HFF-Myc (cell line): ENCODE measurements around the gene CBX5.
"Not testable (repeated sequence)": the region's sequence is repeated elsewhere in the genome, so short reads cannot be mapped to it uniquely, and the experiment has no call there.

Source experiments
- DNase-seq: peaks from one replicate; pipeline ENCODE4 v3.0.0-alpha.2; 2011; ENCODE audit warnings: low read depth; ENCODE audit errors: extremely low read depth
- H3K4me3 ChIP-seq: replicated peaks from 2 replicates; pipeline ENCODE4 v1.5.1; 2011; ENCODE audit warnings: low read depth, mild to moderate bottlenecking, control low read depth, low read length
- TF ChIP-seq, protein P1 (sequence below): IDR thresholded peaks from 2 replicates; pipeline ENCODE4 v1.5.1; 2012; ENCODE audit warnings: mild to moderate bottlenecking, low read depth, low read length, control low read depth; ENCODE audit errors: missing control alignments

Gene CBX5

DNA sequence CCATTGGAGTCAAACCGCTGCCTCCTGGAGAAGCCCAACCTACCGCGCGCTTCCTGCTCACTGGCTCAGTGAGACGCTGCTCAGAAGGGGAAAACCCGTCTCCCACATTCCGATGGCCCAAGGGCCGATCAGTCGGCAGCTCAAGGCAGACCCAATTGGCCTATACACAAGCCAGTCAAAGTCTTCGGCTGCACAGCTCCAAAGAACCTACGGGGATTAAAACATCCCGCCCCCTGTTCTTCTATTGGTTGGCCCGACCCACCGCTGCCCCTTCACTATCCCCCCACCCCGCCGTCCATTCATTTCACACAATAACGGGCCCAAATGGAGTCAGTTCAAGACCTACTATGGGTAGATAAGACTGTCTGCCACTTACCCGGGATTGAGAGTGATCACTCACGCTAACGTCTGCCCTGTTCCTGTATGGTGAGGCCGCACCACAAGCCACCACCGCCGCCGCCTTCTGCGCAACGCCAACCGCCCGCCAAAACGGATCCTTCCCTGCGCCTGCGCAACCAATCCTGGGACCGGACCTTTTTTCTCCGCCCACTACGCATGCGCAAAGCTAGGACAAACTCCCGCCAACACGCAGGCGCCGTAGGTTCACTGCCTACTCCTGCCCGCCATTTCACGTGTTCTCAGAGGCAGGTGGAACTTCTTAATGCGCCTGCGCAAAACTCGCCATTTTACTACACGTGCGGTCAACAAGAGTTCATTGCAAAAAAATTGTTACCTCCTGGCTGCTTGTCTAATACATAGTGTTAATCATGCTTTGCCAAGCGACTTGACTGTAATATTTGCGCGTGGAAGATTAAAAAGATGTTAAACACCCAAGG lies at the start of gene CBX5:
Gene CBX5 (minus strand): TSS at position 491 of the 836 bp plus-strand sequence. CDS start 22,472 bp downstream, outside the sequence.
- H3K4me3 ChIP-seq, result peak within 1 kb of the TSS; percentile 85
- TF ChIP-seq, protein P1, sequence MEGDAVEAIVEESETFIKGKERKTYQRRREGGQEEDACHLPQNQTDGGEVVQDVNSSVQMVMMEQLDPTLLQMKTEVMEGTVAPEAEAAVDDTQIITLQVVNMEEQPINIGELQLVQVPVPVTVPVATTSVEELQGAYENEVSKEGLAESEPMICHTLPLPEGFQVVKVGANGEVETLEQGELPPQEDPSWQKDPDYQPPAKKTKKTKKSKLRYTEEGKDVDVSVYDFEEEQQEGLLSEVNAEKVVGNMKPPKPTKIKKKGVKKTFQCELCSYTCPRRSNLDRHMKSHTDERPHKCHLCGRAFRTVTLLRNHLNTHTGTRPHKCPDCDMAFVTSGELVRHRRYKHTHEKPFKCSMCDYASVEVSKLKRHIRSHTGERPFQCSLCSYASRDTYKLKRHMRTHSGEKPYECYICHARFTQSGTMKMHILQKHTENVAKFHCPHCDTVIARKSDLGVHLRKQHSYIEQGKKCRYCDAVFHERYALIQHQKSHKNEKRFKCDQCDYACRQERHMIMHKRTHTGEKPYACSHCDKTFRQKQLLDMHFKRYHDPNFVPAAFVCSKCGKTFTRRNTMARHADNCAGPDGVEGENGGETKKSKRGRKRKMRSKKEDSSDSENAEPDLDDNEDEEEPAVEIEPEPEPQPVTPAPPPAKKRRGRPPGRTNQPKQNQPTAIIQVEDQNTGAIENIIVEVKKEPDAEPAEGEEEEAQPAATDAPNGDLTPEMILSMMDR, result no peak
- peak; percentile 99 for DNase-seq

DNA sequence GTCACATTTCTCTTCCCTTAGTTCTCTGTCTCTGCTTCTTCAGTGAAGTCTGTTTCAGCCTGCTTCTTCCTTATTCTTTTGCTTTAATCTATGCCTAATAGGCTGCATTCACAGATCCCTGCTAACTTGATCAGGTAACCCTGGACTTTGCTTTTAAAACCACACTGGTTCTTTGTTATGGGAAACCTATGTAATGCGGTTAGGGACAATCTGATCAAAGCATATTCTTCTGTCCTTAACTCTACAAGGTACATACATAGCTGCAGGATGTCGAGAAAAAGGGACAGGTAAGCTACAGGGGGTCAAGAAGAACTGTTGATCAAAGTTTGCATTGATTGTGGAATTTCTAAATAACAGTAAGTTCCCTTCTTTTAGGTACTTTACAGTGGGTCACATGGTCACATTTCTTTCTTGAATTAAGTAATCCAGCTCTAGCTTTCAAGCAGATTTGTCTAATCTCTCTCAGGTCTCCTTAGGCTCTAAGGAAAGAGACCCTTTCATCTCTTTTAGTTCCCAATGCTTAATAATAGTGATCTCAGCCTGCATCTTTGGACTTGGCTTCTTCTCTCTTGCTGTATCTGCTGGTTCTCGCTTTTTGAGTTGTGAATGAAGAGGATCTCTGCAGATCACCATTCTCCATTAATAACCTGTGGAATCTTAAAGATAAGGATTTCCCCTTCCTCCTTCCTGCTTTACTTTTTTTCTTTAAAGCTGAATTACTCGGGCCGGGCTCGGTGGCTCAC lies 48.8 kb upstream of the CBX5 start:
- DNase-seq, result no peak
- no peak overlapping the region for H3K4me3 ChIP-seq
- TF ChIP-seq, protein P1, result no peak

DNA sequence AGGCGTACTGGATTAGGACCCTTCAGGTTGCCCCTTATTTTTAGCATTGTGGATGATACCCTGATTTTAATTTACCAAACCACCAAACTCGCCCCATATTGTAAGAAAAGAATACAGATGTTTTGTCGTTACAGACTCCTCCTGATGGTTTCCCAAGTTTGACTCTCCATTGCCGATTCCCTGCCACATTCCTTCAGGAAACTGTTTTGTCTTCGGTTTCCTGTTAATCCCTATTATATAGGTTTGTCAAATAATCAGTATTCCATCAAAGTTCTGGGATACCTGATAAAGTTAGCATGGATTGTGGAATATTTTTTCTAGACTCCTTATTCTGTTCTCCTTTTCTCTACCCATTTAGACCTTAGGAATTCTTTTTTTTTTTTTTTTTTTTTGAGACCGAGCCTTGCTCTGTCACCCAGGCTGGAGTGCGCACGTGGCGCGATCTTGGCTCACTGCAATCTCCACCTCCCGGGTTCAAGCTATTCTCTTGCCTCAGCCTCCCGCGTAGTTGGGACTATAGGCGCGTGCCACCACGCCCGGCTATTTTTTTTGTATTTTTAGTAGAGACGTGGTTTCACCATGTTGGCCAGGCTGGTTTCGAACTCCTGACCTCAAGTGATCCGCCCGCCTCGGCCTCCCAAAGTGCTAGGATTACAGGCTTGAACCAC lies 45.7 kb upstream of the CBX5 start:
- DNase-seq, result not testable (repeated sequence)
- peak overlapping the region; percentile 94 for H3K4me3 ChIP-seq

DNA sequence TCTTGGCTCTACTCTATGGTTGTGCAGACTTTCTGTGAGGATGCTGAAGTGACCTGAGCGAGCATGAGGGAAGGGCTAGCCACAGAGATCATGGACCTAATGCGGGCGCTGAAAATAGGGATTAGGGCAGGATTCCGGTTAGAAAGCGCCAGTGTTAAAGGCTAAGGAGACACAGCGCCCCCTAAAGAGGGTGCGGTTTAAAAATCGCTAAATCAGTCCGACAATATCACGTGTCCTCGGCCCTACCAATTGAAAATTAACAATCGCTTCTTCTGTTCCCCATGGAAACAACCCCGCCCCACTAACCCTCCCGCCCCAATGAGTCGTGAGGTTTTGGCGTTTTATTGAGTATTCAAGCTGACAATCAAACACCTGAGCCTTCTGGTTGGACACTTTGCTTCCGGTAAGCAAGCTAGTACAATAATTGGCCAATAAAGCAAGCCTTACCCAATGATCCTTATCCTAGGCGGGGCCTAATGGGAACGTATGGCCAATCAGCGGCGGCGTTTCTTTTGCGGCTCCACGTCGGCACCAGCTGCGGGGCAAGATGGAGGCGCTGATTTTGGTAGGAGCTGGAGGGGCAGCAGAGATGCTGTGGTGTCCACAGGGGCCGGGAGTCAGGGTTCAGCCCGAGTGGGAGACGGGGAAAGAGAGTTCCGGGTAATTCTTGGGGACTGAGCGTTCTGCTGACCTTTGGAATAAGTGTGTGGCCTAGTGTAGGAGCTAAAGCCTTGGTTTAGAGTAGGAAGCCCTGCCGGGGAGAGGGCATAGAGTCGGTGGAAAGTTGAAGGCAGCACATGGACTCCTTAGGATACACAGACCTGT lies 44.9 kb upstream of the CBX5 start, which contains the start of gene COPZ1:
Gene COPZ1 (plus strand): TSS at position 515 of the 825 bp plus-strand sequence. CDS start 33 bp downstream, at position 548.
- DNase-seq, result peak; percentile 100
- TF ChIP-seq, protein P1, result peak; percentile 75
- peak within 1 kb of the TSS; percentile 94 for H3K4me3 ChIP-seq

DNA sequence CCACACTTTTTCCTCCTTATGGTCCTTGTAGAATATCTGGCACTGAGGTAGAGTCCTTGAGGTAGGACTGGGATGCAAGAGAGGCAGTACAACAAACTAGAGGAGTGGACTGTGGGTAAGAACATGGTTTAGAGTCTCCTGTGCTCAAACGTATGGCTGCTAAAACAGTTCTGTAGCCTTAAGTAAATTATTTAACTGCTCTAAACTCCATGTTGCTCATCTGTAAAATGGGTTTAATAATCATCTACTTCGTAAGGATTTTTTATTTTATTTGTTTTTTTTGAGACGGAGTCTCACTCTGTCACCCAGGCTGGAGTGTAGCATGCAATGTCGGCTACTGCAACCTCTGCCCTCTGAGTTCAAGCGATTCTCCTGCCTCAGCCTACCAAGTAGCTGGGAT lies 41.4 kb upstream of the CBX5 start:
- no peak for DNase-seq
- H3K4me3 ChIP-seq, result no peak overlapping the region
- TF ChIP-seq, protein P1, result no peak

DNA sequence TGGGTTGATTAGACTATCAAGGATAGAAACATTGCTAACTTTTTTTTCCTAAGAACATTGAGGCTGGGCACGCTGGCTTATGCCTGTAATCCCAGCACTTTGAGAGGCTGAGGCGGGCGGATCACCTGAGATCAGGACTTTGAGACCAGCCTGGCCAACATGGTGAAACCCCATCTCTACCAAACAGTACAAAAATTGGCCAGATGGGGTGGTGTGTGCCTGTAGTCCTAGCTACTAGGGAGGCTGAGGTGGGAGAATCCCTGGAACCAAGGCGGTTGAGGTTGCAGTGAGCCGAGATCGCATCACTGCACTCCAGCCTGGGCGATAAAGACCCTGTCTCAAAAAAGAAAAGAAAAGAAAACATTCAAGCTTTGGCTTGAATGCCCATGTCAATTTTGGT lies 32.4 kb upstream of the CBX5 start:
- not testable (repeated sequence) for H3K4me3 ChIP-seq, DNase-seq

DNA sequence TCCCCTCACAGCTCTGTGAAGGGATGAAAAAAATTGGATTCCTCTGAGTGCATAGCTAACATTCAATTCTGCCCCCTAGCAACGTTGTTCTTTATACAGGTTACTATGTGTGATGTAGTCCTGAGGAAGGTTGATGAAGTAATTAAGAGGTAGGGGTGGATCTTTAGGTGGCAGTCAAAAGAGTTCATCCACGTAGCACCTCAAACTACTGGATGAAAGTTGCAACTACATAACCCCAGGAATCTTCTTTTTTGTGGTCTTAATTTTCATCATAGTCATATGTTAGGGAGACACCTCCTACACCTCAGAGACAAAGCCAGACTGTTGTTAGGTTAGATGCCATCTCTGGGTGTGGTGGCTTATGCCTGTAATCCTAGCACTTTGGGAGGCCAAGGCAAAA lies 31.1 kb upstream of the CBX5 start:
- H3K4me3 ChIP-seq, result no peak overlapping the region
- DNase-seq, result no peak
- TF ChIP-seq, protein P1, result no peak
